Activated naive CD8-positive, alpha-beta T cell treated with anti-CD3 and anti-CD28 coated beads, Interleukin-2, amount 50 U/mL, for 24 hours (primary cell): Measurements from ENCODE around the gene ENTR1.

ENCODE experiments used
- ATAC-seq: fragments of 150-1000 bp; cut with Tn5 transposase; one replicate; pipeline ENCODE4 v1.10.0; 2021
- DNase-seq: peaks from one replicate; pipeline ENCODE4 v3.0.0; 2021
- H3K27ac Mint-ChIP-seq: one replicate; pipeline ENCODE4 v1.8.0; 2021; ENCODE audit warnings: mild to moderate bottlenecking, mixed read lengths
- H3K27me3 Mint-ChIP-seq: one replicate; pipeline ENCODE4 v1.8.0; 2021; ENCODE audit warnings: mixed read lengths
- H3K36me3 Mint-ChIP-seq: one replicate; pipeline ENCODE4 v1.8.0; 2021; ENCODE audit warnings: low read depth, mixed read lengths
- H3K4me1 Mint-ChIP-seq: one replicate; pipeline ENCODE4 v1.8.0; 2021; ENCODE audit warnings: mixed read lengths
- H3K4me3 Mint-ChIP-seq: one replicate; pipeline ENCODE4 v1.8.0; 2021; ENCODE audit warnings: mild to moderate bottlenecking, moderate library complexity, mixed read lengths
- H3K9me3 Mint-ChIP-seq: one replicate; pipeline ENCODE4 v1.8.0; 2021; ENCODE audit warnings: mixed read lengths

Gene ENTR1

GRCh38 chr9:136410500-136411287, at the start of gene ENTR1, which contains the start of gene PMPCA:
Gene ENTR1, minus strand, starts transcription at chr9:136410614. Its CDS starts 217 bp downstream, at chr9:136410397.
Gene PMPCA, plus strand, starts transcription at chr9:136410658. Its CDS starts 11 bp downstream, at chr9:136410669.
- Mint-ChIP-seq H3K4me1 (peaks cover 50% of the 10 kb centered on the region), H3K4me3 (peak within 1 kb of the TSS; percentile 98), H3K27me3 (no peaks in the 10 kb centered on the region), H3K27ac (peak within 1 kb of the TSS; percentile 93), H3K9me3 (no peaks in the 10 kb centered on the region), H3K36me3 (peaks cover 59% of the 10 kb centered on the region)
- DNase-seq: peak; percentile 99
- ATAC-seq: peak; percentile 65

GRCh38 chr9:136459425-136459824, 49.0 kb upstream of the ENTR1 start:
- DNase-seq: no peak
- no peaks in the 10 kb centered on the region for H3K27me3 Mint-ChIP-seq
- no peak overlapping the region for H3K4me3 Mint-ChIP-seq
- no peak for ATAC-seq
- no peak overlapping the region for H3K27ac Mint-ChIP-seq
- no peaks in the 10 kb centered on the region for H3K9me3 Mint-ChIP-seq
- H3K4me1 Mint-ChIP-seq: no peaks in the 10 kb centered on the region
- H3K36me3 Mint-ChIP-seq: peaks cover 53% of the 10 kb centered on the region

- Mint-ChIP-seq H3K4me1 (no peaks in the 10 kb centered on the region), H3K27ac (no peak overlapping the region), H3K4me3 (no peak overlapping the region), H3K36me3 (peaks cover 44% of the 10 kb centered on the region), H3K27me3 (no peaks in the 10 kb centered on the region), H3K9me3 (no peaks in the 10 kb centered on the region)
- DNase-seq: no peak
- no peak for ATAC-seq
These were observed 46.9 kb upstream of the ENTR1 start for GRCh38 chr9:136457326-136457725.

GRCh38 chr9:136456258-136456657, 45.8 kb upstream of the ENTR1 start:
- no peak overlapping the region for H3K27ac Mint-ChIP-seq
- H3K27me3 Mint-ChIP-seq: no peaks in the 10 kb centered on the region
- no peaks in the 10 kb centered on the region for H3K9me3 Mint-ChIP-seq
- DNase-seq (no peak), ATAC-seq (no peak)
- H3K4me3 Mint-ChIP-seq: no peak overlapping the region
- H3K36me3 Mint-ChIP-seq: peaks cover 43% of the 10 kb centered on the region
- no peaks in the 10 kb centered on the region for H3K4me1 Mint-ChIP-seq

GRCh38 chr9:136455043-136456002, 44.9 kb upstream of the ENTR1 start:
- Mint-ChIP-seq H3K9me3 (no peaks in the 10 kb centered on the region), H3K27ac (no peak overlapping the region), H3K4me3 (no peak overlapping the region), H3K4me1 (no peaks in the 10 kb centered on the region), H3K27me3 (no peaks in the 10 kb centered on the region), H3K36me3 (peaks cover 43% of the 10 kb centered on the region)
- DNase-seq (no peak), ATAC-seq (peak; percentile 29)

- ATAC-seq: no peak
- peaks cover 47% of the 10 kb centered on the region for H3K36me3 Mint-ChIP-seq
- H3K9me3 Mint-ChIP-seq: no peaks in the 10 kb centered on the region
- no peaks in the 10 kb centered on the region for H3K27me3 Mint-ChIP-seq
- DNase-seq: no peak
- H3K4me3 Mint-ChIP-seq: no peak overlapping the region
- H3K27ac Mint-ChIP-seq: no peak overlapping the region
- H3K4me1 Mint-ChIP-seq: no peaks in the 10 kb centered on the region
These were observed 43.8 kb upstream of the ENTR1 start for GRCh38 chr9:136454026-136454796.

- Mint-ChIP-seq H3K27me3 (no peaks in the 10 kb centered on the region), H3K27ac (no peak overlapping the region), H3K9me3 (no peaks in the 10 kb centered on the region), H3K36me3 (peaks cover 41% of the 10 kb centered on the region), H3K4me1 (no peaks in the 10 kb centered on the region), H3K4me3 (no peak overlapping the region)
- ATAC-seq: no peak
- no peak for DNase-seq
These were observed 42.9 kb upstream of the ENTR1 start for GRCh38 chr9:136453326-136453725.

GRCh38 chr9:136451221-136451877, 40.9 kb upstream of the ENTR1 start:
- no peak overlapping the region for H3K27ac Mint-ChIP-seq
- H3K27me3 Mint-ChIP-seq: no peaks in the 10 kb centered on the region
- no peaks in the 10 kb centered on the region for H3K9me3 Mint-ChIP-seq
- ATAC-seq: no peak
- no peak for DNase-seq
- no peaks in the 10 kb centered on the region for H3K4me1 Mint-ChIP-seq
- no peak overlapping the region for H3K4me3 Mint-ChIP-seq
- H3K36me3 Mint-ChIP-seq: peaks cover 45% of the 10 kb centered on the region

- DNase-seq (no peak), ATAC-seq (no peak)
- H3K9me3 Mint-ChIP-seq: no peaks in the 10 kb centered on the region
- H3K4me1 Mint-ChIP-seq: no peaks in the 10 kb centered on the region
- peaks cover 45% of the 10 kb centered on the region for H3K36me3 Mint-ChIP-seq
- no peak overlapping the region for H3K27ac Mint-ChIP-seq
- no peak overlapping the region for H3K4me3 Mint-ChIP-seq
- no peaks in the 10 kb centered on the region for H3K27me3 Mint-ChIP-seq
These were observed 38.2 kb upstream of the ENTR1 start for GRCh38 chr9:136448655-136449054.

GRCh38 chr9:136447173-136447778, 36.9 kb upstream of the ENTR1 start:
- Mint-ChIP-seq H3K9me3 (no peaks in the 10 kb centered on the region), H3K27me3 (no peaks in the 10 kb centered on the region), H3K27ac (no peak overlapping the region), H3K36me3 (peaks cover 45% of the 10 kb centered on the region), H3K4me1 (no peaks in the 10 kb centered on the region), H3K4me3 (no peak overlapping the region)
- DNase-seq (no peak), ATAC-seq (no peak)

GRCh38 chr9:136445799-136446198, 35.4 kb upstream of the ENTR1 start:
- Mint-ChIP-seq H3K27me3 (no peaks in the 10 kb centered on the region), H3K9me3 (no peaks in the 10 kb centered on the region), H3K4me1 (no peaks in the 10 kb centered on the region), H3K4me3 (no peak overlapping the region), H3K27ac (no peak overlapping the region), H3K36me3 (peaks cover 39% of the 10 kb centered on the region)
- ATAC-seq (no peak), DNase-seq (no peak)

GRCh38 chr9:136444102-136444501, 33.7 kb upstream of the ENTR1 start:
- no peak for ATAC-seq
- no peak for DNase-seq
- Mint-ChIP-seq H3K9me3 (no peaks in the 10 kb centered on the region), H3K4me3 (no peak overlapping the region), H3K4me1 (peaks cover 1% of the 10 kb centered on the region), H3K27me3 (no peaks in the 10 kb centered on the region), H3K36me3 (peaks cover 33% of the 10 kb centered on the region), H3K27ac (no peak overlapping the region)

- no peak overlapping the region for H3K27ac Mint-ChIP-seq
- no peak for DNase-seq
- no peaks in the 10 kb centered on the region for H3K27me3 Mint-ChIP-seq
- ATAC-seq: no peak
- no peak overlapping the region for H3K4me3 Mint-ChIP-seq
- H3K4me1 Mint-ChIP-seq: peaks cover 1% of the 10 kb centered on the region
- H3K36me3 Mint-ChIP-seq: peaks cover 33% of the 10 kb centered on the region
- no peaks in the 10 kb centered on the region for H3K9me3 Mint-ChIP-seq
These were observed 33.3 kb upstream of the ENTR1 start for GRCh38 chr9:136443687-136444086.
